Neural progenitor cell (in vitro differentiated cells): ENCODE results near the gene COX19.

Source experiments
- EZH2 ChIP-seq: fragments of 200-600 bp; sonication (generic); IDR thresholded peaks from 2 replicates; pipeline ENCODE4 v1.6.1; 2017; ENCODE audit warnings: antibody characterized with exemption, mild to moderate bottlenecking, moderate library complexity
- TF ChIP-seq, protein P1 (sequence below): fragments of 200-600 bp; sonication (generic); IDR thresholded peaks from 2 replicates; pipeline ENCODE4 v1.5.1; 2017; ENCODE audit warnings: antibody characterized with exemption, mild to moderate bottlenecking

GRCh38 chr7:927031-927671 is 48.2 kb downstream of the COX19 start:
- TF ChIP-seq, protein P1, sequence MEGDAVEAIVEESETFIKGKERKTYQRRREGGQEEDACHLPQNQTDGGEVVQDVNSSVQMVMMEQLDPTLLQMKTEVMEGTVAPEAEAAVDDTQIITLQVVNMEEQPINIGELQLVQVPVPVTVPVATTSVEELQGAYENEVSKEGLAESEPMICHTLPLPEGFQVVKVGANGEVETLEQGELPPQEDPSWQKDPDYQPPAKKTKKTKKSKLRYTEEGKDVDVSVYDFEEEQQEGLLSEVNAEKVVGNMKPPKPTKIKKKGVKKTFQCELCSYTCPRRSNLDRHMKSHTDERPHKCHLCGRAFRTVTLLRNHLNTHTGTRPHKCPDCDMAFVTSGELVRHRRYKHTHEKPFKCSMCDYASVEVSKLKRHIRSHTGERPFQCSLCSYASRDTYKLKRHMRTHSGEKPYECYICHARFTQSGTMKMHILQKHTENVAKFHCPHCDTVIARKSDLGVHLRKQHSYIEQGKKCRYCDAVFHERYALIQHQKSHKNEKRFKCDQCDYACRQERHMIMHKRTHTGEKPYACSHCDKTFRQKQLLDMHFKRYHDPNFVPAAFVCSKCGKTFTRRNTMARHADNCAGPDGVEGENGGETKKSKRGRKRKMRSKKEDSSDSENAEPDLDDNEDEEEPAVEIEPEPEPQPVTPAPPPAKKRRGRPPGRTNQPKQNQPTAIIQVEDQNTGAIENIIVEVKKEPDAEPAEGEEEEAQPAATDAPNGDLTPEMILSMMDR = no peak
- TF ChIP-seq EZH2 = no peak
